Measurements from ENCODE around the gene ARL2BP. TPM values are rescaled to one million over a fixed set of nuclear protein-coding genes. Genes with fewer than 3 reads are reported as not detected.

The ARL2BP gene
- total and polyA plus RNA-seq, 2 of the 13 experiments (the other 11 are each of a cell fraction or from before 2014, with no cell fraction given) = 64.3 to 67.6 TPM

- peak; percentile 79 to 88 for TF ChIP-seq NR2F1 (CRISPR knock-in tag; IDR thresholded peaks at IDR 0.05)
- no peak for TF ChIP-seq ZNF780A (CRISPR knock-in tag; IDR thresholded peaks at IDR 0.05)
- TF ChIP-seq TERF1 (CRISPR knock-in tag; IDR thresholded peaks at IDR 0.05) = no peak
- peak; percentile 47 for TF ChIP-seq YY1 (IDR thresholded peaks at IDR 0.05; ENCODE audit: insufficient read depth, insufficient replicate concordance, low read depth, low read length)
- 0 out of 2 replicates have a peak, but pooled peaks have one; percentile 74 for TF ChIP-seq ZNF570 (CRISPR knock-in tag; IDR thresholded peaks at IDR 0.05; ENCODE audit: borderline replicate concordance)
- TF ChIP-seq ZBED4 (CRISPR knock-in tag; IDR thresholded peaks at IDR 0.05; ENCODE audit: borderline replicate concordance) = peak; percentile 57; the same call in 1 of the 2 replicates
- TF ChIP-seq, protein P1, sequence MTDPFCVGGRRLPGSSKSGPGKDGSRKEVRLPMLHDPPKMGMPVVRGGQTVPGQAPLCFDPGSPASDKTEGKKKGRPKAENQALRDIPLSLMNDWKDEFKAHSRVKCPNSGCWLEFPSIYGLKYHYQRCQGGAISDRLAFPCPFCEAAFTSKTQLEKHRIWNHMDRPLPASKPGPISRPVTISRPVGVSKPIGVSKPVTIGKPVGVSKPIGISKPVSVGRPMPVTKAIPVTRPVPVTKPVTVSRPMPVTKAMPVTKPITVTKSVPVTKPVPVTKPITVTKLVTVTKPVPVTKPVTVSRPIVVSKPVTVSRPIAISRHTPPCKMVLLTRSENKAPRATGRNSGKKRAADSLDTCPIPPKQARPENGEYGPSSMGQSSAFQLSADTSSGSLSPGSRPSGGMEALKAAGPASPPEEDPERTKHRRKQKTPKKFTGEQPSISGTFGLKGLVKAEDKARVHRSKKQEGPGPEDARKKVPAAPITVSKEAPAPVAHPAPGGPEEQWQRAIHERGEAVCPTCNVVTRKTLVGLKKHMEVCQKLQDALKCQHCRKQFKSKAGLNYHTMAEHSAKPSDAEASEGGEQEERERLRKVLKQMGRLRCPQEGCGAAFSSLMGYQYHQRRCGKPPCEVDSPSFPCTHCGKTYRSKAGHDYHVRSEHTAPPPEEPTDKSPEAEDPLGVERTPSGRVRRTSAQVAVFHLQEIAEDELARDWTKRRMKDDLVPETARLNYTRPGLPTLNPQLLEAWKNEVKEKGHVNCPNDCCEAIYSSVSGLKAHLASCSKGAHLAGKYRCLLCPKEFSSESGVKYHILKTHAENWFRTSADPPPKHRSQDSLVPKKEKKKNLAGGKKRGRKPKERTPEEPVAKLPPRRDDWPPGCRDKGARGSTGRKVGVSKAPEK (CRISPR knock-in tag; IDR thresholded peaks at IDR 0.05; ENCODE audit: borderline replicate concordance) = 0 out of 2 replicates have a peak, but pooled peaks have one; percentile 28
- peak; percentile 96 for TF ChIP-seq RXRA (CRISPR knock-in tag; IDR thresholded peaks at IDR 0.05)
- TF ChIP-seq REST (IDR thresholded peaks at IDR 0.05; ENCODE audit: borderline replicate concordance in 1 of 2, low read depth in 1 of 2, low read length in 2 of 2) = peak in 1 of 2 experiments; percentile 78; a peak in 2 of 4 replicates
- TF ChIP-seq, protein P2, sequence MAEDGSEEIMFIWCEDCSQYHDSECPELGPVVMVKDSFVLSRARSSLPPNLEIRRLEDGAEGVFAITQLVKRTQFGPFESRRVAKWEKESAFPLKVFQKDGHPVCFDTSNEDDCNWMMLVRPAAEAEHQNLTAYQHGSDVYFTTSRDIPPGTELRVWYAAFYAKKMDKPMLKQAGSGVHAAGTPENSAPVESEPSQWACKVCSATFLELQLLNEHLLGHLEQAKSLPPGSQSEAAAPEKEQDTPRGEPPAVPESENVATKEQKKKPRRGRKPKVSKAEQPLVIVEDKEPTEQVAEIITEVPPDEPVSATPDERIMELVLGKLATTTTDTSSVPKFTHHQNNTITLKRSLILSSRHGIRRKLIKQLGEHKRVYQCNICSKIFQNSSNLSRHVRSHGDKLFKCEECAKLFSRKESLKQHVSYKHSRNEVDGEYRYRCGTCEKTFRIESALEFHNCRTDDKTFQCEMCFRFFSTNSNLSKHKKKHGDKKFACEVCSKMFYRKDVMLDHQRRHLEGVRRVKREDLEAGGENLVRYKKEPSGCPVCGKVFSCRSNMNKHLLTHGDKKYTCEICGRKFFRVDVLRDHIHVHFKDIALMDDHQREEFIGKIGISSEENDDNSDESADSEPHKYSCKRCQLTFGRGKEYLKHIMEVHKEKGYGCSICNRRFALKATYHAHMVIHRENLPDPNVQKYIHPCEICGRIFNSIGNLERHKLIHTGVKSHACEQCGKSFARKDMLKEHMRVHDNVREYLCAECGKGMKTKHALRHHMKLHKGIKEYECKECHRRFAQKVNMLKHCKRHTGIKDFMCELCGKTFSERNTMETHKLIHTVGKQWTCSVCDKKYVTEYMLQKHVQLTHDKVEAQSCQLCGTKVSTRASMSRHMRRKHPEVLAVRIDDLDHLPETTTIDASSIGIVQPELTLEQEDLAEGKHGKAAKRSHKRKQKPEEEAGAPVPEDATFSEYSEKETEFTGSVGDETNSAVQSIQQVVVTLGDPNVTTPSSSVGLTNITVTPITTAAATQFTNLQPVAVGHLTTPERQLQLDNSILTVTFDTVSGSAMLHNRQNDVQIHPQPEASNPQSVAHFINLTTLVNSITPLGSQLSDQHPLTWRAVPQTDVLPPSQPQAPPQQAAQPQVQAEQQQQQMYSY (CRISPR knock-in tag; IDR thresholded peaks at IDR 0.05) = peak; percentile 44; the same call in 1 of the 2 replicates
Observed at GRCh38 chr16:57279780-57280638, 35.0 kb downstream of the ARL2BP start (continued).
